GM23248 (cell line): ENCODE data around the gene PLAU. TPM values are rescaled to one million over a fixed set of nuclear protein-coding genes. Genes with fewer than 3 reads are reported as not detected.

Experiments used
- DNase-seq: peaks from one replicate; pipeline ENCODE4 v3.0.0-alpha.2; 2015
- H2AFZ ChIP-seq: fragments of 200-600 bp; sonication (generic); 2 replicates; pipeline ENCODE4 v1.6.1; 2016; ENCODE audit warnings: antibody characterized with exemption
- H3F3A ChIP-seq: fragments of 200-600 bp; sonication (generic); 2 replicates; pipeline ENCODE4 v1.6.1; 2016; ENCODE audit warnings: mild to moderate bottlenecking, antibody characterized with exemption, mixed run types; ENCODE audit not compliant: insufficient read depth
- H3K27ac ChIP-seq: fragments of 200-600 bp; sonication (generic); 2 replicates; pipeline ENCODE4 v1.5.1; 2016; ENCODE audit warnings: mild to moderate bottlenecking
- H3K27me3 ChIP-seq: fragments of 200-600 bp; sonication (generic); replicated peaks from 2 replicates; pipeline ENCODE4 v1.6.1; 2016; ENCODE audit warnings: mild to moderate bottlenecking; ENCODE audit not compliant: insufficient read depth
- H3K36me3 ChIP-seq: fragments of 200-600 bp; sonication (generic); 2 replicates; pipeline ENCODE4 v1.6.1; 2016; ENCODE audit warnings: low read depth, mild to moderate bottlenecking
- H3K4me1 ChIP-seq: fragments of 200-600 bp; sonication (generic); 2 replicates; pipeline ENCODE4 v1.6.1; 2016; ENCODE audit warnings: mild to moderate bottlenecking; ENCODE audit not compliant: insufficient read depth
- H3K4me2 ChIP-seq: fragments of 200-600 bp; sonication (generic); one replicate; pipeline ENCODE4 v1.6.1; 2016; ENCODE audit warnings: mild to moderate bottlenecking; ENCODE audit not compliant: unreplicated experiment
- H3K4me3 ChIP-seq: fragments of 200-600 bp; sonication (generic); 2 replicates; pipeline ENCODE4 v1.5.1; 2016; ENCODE audit warnings: mild to moderate bottlenecking
- H3K79me2 ChIP-seq: fragments of 200-600 bp; sonication (generic); 2 replicates; pipeline ENCODE4 v1.6.1; 2016; ENCODE audit warnings: mild to moderate bottlenecking; ENCODE audit not compliant: insufficient read depth
- H3K9ac ChIP-seq: fragments of 200-600 bp; sonication (generic); 2 replicates; pipeline ENCODE4 v1.6.1; 2016; ENCODE audit warnings: mild to moderate bottlenecking
- H3K9me2 ChIP-seq: fragments of 200-600 bp; sonication (generic); 2 replicates; pipeline ENCODE4 v1.6.1; 2016; ENCODE audit warnings: mixed run types, mild to moderate bottlenecking, moderate library complexity; ENCODE audit not compliant: insufficient read depth
- H3K9me3 ChIP-seq: fragments of 200-600 bp; sonication (generic); one replicate; pipeline ENCODE4 v1.6.1; 2017; ENCODE audit warnings: low read depth
- H4K20me1 ChIP-seq: fragments of 200-600 bp; sonication (generic); 2 replicates; pipeline ENCODE4 v1.6.0; 2016; ENCODE audit not compliant: insufficient read depth
- EZH2 ChIP-seq: fragments of 200-600 bp; sonication (generic); IDR thresholded peaks from 2 replicates; pipeline ENCODE4 v1.6.1; 2018; ENCODE audit warnings: antibody characterized with exemption, mild to moderate bottlenecking; ENCODE audit not compliant: insufficient read depth, poor library complexity, severe bottlenecking
- EZH2phosphoT487 ChIP-seq: fragments of 200-600 bp; sonication (generic); IDR thresholded peaks from 2 replicates; pipeline ENCODE4 v1.6.1; 2018; ENCODE audit warnings: antibody characterized with exemption, moderate library complexity, mild to moderate bottlenecking, low read depth; ENCODE audit not compliant: insufficient read depth
- WGBS, 2 experiments: methylation state at CpG; one replicate each; pipeline ENCODE4 v1.1.6; 2015 to 2017; ENCODE audit warnings: low lambda C conversion rate in 2 of 2, low coverage in 1 of 2; ENCODE audit errors: missing lambda C conversion rate in 2 of 2; 5-methylcytosine and 5-hydroxymethylcytosine counted together
- in situ Hi-C: fragments of 300-500 bp; cut with MboI; formaldehyde crosslinking; loops from 2 replicates; pipeline ENCODE4 v1.15.0; 2020
- polyA plus RNA-seq: library from polyadenylated mRNA; unstranded; fragments of >200 nt; fragmentation: Nextera tagmentation; extraction: Ambion mirVana; gene quantifications from 2 replicates; pipeline ENCODE4 v1.2.1, GENCODE V29; 2016
- total RNA-seq: library from RNA; depleted of rRNA; stranded (reverse); fragments of >200 nt; shearing (Covaris generic); gene quantifications from 2 replicates; pipeline ENCODE4 v1.2.3, GENCODE V29; 2014

Gene PLAU
- total and polyA plus RNA-seq, 2 experiments from 2014 or later, result 13.3 to 26.1 TPM

DNA sequence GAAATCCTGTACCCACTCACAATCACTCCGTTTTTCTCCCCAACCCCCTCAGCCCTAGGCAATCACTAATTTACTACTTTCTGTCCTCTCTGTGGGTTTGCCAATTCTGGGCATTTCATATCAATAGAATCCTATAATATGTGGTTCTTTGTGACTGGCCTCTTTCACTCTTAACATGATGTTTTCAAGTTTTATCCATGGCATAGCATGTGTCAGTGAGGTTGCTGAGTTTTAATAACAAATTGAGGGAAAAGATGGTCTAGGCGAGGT, 11.9 kb downstream of the PLAU start:
- no peak for TF ChIP-seq EZH2
- no peak for TF ChIP-seq EZH2phosphoT487
- Histone ChIP-seq H3K4me1 (peaks cover 12% of the 10 kb centered on the region; the same call in 1 of the 2 replicates), H3K36me3 (no peaks in the 10 kb centered on the region), H3K9me2 (no peaks in the 10 kb centered on the region), H4K20me1 (no peaks in the 10 kb centered on the region), H3K9me3 (no peaks in the 10 kb centered on the region), H2AFZ (no peak overlapping the region), H3K27me3 (no peaks in the 10 kb centered on the region), H3K9ac (no peak overlapping the region), H3K4me3 (no peak overlapping the region), H3F3A (peaks cover 7% of the 10 kb centered on the region; the same call in 1 of the 2 replicates), H3K4me2 (no peak overlapping the region), H3K27ac (no peak overlapping the region), H3K79me2 (no peaks in the 10 kb centered on the region)
- 45 to 60% methylated on average over 2 of the region's 2 CpGs for WGBS, 2 experiments
- in situ Hi-C loops, result no loop called here
- DNase-seq, result no peak

DNA sequence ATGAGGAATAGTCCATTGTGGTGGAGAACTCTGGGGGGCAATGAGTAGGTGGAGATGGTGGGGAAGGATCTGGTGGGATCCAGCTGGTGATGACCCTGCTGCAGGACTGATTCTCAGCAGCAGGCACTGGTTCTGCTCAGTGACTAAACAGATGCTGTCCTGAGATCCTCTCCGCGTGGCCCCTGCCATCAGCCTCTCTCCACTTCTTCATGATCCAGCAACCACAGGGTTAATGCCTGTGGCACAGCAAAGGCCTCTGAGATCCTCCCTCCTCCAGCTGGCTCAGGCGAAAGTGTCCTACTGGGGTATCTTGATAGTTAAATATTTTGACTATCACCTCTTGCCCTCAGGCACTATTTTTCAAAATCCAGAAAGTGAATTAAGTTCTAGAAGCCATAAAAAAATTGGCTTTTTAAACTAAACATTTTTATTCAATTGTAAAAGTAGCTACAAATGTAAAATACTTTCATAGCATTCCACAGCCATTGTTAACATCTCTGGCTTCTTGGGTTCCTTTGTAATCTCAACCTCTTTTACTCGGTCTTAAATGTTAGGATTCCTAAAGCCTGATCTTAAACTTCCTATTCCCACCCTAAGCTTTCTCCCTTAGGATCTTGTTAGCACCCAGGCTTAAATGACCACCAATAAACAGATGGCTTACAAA, 13.1 kb downstream of the PLAU start:
- H3K4me1 ChIP-seq, result peaks cover 12% of the 10 kb centered on the region; the same call in 1 of the 2 replicates
- H3K9me3 ChIP-seq, result no peaks in the 10 kb centered on the region
- WGBS, 2 experiments, result 47 to 51% methylated on average over 4 of the region's 4 CpGs
- DNase-seq, result peak; percentile 19
- peaks cover 7% of the 10 kb centered on the region; the same call in 1 of the 2 replicates for H3F3A ChIP-seq
- H3K9me2 ChIP-seq, result no peaks in the 10 kb centered on the region
- no peak overlapping the region for H3K4me2 ChIP-seq
- in situ Hi-C loops, result no loop called here
- TF ChIP-seq EZH2phosphoT487 (no peak), EZH2 (no peak)
- no peak overlapping the region for H3K9ac ChIP-seq
- H2AFZ ChIP-seq, result peak overlapping the region; percentile 44; the same call in 1 of the 2 replicates
- H3K36me3 ChIP-seq, result no peaks in the 10 kb centered on the region
- H3K79me2 ChIP-seq, result no peaks in the 10 kb centered on the region
- no peaks in the 10 kb centered on the region for H3K27me3 ChIP-seq
- no peak overlapping the region for H3K4me3 ChIP-seq
- H4K20me1 ChIP-seq, result no peaks in the 10 kb centered on the region
- no peak overlapping the region for H3K27ac ChIP-seq

GRCh38 chr10:73924935-73925334, 14.0 kb downstream of the PLAU start:
- peaks cover 7% of the 10 kb centered on the region; the same call in 1 of the 2 replicates for H3F3A ChIP-seq
- 96 to 100% methylated on average over 1 of the region's 1 CpG for WGBS, 2 experiments
- no peaks in the 10 kb centered on the region for H3K36me3 ChIP-seq
- H3K9me3 ChIP-seq, result no peaks in the 10 kb centered on the region
- no peak overlapping the region for H3K4me2 ChIP-seq
- H3K9me2 ChIP-seq, result no peaks in the 10 kb centered on the region
- H3K4me1 ChIP-seq, result peaks cover 10% of the 10 kb centered on the region; the same call in 1 of the 2 replicates
- H3K79me2 ChIP-seq, result no peaks in the 10 kb centered on the region
- H3K27ac ChIP-seq, result no peak overlapping the region
- TF ChIP-seq EZH2 (no peak), EZH2phosphoT487 (no peak)
- no peak for DNase-seq
- in situ Hi-C loops, result no loop called here
- no peaks in the 10 kb centered on the region for H3K27me3 ChIP-seq
- H4K20me1 ChIP-seq, result no peaks in the 10 kb centered on the region
- no peak overlapping the region for H3K9ac ChIP-seq
- H3K4me3 ChIP-seq, result no peak overlapping the region
- no peak overlapping the region for H2AFZ ChIP-seq

DNA sequence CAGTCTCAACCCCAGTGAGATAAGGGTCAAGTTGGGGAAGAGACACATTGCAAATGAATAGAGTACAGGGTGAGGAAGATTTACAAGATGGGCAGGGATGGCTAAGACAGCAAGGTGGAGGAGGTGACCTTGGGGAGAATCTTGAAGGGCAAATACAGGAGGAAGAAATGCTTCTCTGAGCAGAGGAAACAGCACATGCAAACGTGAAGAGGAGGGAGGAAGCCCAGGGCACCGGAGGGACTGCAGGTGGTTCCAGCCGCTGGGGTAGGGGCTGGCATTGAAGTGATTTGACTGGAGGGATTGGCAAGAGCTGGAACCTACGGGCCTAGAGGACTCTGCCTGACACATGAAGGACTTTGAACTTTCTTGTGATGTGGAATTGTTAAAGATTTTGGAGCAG, 14.6 kb downstream of the PLAU start:
- 87 to 94% methylated on average over 4 of the region's 4 CpGs for WGBS, 2 experiments
- no peaks in the 10 kb centered on the region for H3K36me3 ChIP-seq
- H3K4me2 ChIP-seq, result no peak overlapping the region
- H3K9me3 ChIP-seq, result no peaks in the 10 kb centered on the region
- peaks cover 7% of the 10 kb centered on the region; the same call in 1 of the 2 replicates for H3F3A ChIP-seq
- no peak overlapping the region for H2AFZ ChIP-seq
- no peaks in the 10 kb centered on the region for H4K20me1 ChIP-seq
- H3K9me2 ChIP-seq, result no peaks in the 10 kb centered on the region
- no peaks in the 10 kb centered on the region for H3K27me3 ChIP-seq
- in situ Hi-C loops, result no loop called here
- DNase-seq, result no peak
- no peak overlapping the region for H3K9ac ChIP-seq
- H3K4me3 ChIP-seq, result no peak overlapping the region
- H3K27ac ChIP-seq, result no peak overlapping the region
- peaks cover 7% of the 10 kb centered on the region; the same call in 1 of the 2 replicates for H3K4me1 ChIP-seq
- no peak for TF ChIP-seq EZH2
- no peak for TF ChIP-seq EZH2phosphoT487
- no peaks in the 10 kb centered on the region for H3K79me2 ChIP-seq
